Astrocyte (in vitro differentiated cells and primary cell): Measurements from ENCODE around the gene GPBAR1. TPM values are rescaled to one million over a fixed set of nuclear protein-coding genes. Genes with fewer than 3 reads are reported as not detected.
A peak's percentile ranks its signal among the peaks of the same experiment; 100 is the strongest.

Source experiments
- DNase-seq: peaks from one replicate; pipeline ENCODE4 v3.0.0-alpha.2; 2010; ENCODE audit warnings: low read depth
- FAIRE-seq: peaks from 2 replicates; lab custom pipeline; 2011; peaks lifted over from hg19 to GRCh38; lab: Jason Lieb, UNC
- H2AFZ ChIP-seq: 2 replicates; pipeline ENCODE4 v1.6.0; 2012; ENCODE audit warnings: low read depth, low read length, inconsistent platforms
- H3K27ac ChIP-seq: 2 replicates; pipeline ENCODE4 v1.5.1; 2011; ENCODE audit warnings: low read depth, low read length, inconsistent platforms
- H3K27me3 ChIP-seq: 2 replicates; pipeline ENCODE4 v1.6.0; 2011; ENCODE audit warnings: low read length, inconsistent platforms; ENCODE audit not compliant: insufficient read depth
- H3K36me3 ChIP-seq: 2 replicates; pipeline ENCODE4 v1.5.1; 2011; ENCODE audit warnings: low read length, inconsistent platforms; ENCODE audit not compliant: insufficient read depth
- H3K4me1 ChIP-seq: 2 replicates; pipeline ENCODE4 v1.5.1; 2011; ENCODE audit warnings: low read length, inconsistent platforms; ENCODE audit not compliant: insufficient read depth
- H3K4me2 ChIP-seq: 2 replicates; pipeline ENCODE4 v1.6.0; 2012; ENCODE audit warnings: low read length, inconsistent platforms
- H3K4me3 ChIP-seq: 2 replicates; pipeline ENCODE4 v1.5.1; 2011; ENCODE audit warnings: low read depth, mild to moderate bottlenecking, low read length, inconsistent platforms; ENCODE audit not compliant: insufficient read depth
- H3K79me2 ChIP-seq: 2 replicates; pipeline ENCODE4 v1.6.0; 2012; ENCODE audit warnings: mild to moderate bottlenecking, low read length, inconsistent platforms; ENCODE audit not compliant: insufficient read depth
- H3K9ac ChIP-seq: 2 replicates; pipeline ENCODE4 v1.6.0; 2012; ENCODE audit warnings: mild to moderate bottlenecking, low read length, inconsistent platforms
- H3K9me3 ChIP-seq: 2 replicates; pipeline ENCODE4 v1.5.1; 2012; ENCODE audit warnings: low read depth, mild to moderate bottlenecking, low read length, inconsistent platforms; ENCODE audit not compliant: insufficient read depth
- H4K20me1 ChIP-seq: 2 replicates; pipeline ENCODE4 v1.6.0; 2012; ENCODE audit warnings: low read length, inconsistent platforms; ENCODE audit not compliant: insufficient read depth
- H3K27ac Mint-ChIP-seq: one replicate; pipeline ENCODE4 v1.8.0; 2021; ENCODE audit warnings: mild to moderate bottlenecking, mixed read lengths; ENCODE audit not compliant: unreplicated experiment
- H3K27me3 Mint-ChIP-seq: one replicate; pipeline ENCODE4 v1.8.0; 2021; ENCODE audit warnings: low read depth, mixed read lengths; ENCODE audit not compliant: unreplicated experiment
- H3K36me3 Mint-ChIP-seq: one replicate; pipeline ENCODE4 v1.8.0; 2021; ENCODE audit warnings: low read depth, mixed read lengths; ENCODE audit not compliant: unreplicated experiment
- H3K4me1 Mint-ChIP-seq: one replicate; pipeline ENCODE4 v1.8.0; 2021; ENCODE audit warnings: low read depth, mixed read lengths; ENCODE audit not compliant: unreplicated experiment
- H3K4me3 Mint-ChIP-seq: one replicate; pipeline ENCODE4 v1.8.0; 2021; ENCODE audit warnings: mild to moderate bottlenecking, moderate library complexity, mixed read lengths; ENCODE audit not compliant: unreplicated experiment
- H3K9me3 Mint-ChIP-seq: one replicate; pipeline ENCODE4 v1.8.0; 2021; ENCODE audit warnings: mild to moderate bottlenecking, mixed read lengths; ENCODE audit not compliant: unreplicated experiment
- CTCF ChIP-seq: IDR thresholded peaks from 2 replicates; pipeline ENCODE4 v1.5.1; 2011; ENCODE audit warnings: low read depth, mild to moderate bottlenecking, inconsistent platforms, low read length, moderate library complexity; ENCODE audit not compliant: insufficient read depth
- EZH2 ChIP-seq: IDR thresholded peaks from 2 replicates; pipeline ENCODE4 v1.6.1; 2012; ENCODE audit warnings: mild to moderate bottlenecking, low read length, inconsistent platforms; ENCODE audit not compliant: insufficient read depth
- total RNA-seq: library from RNA; stranded (reverse); gene quantifications from 2 replicates; pipeline ENCODE4 v1.2.1, GENCODE V29; 2021

The GPBAR1 gene
- total RNA-seq, 1 donor from 2014 or later, result 0.70 TPM

- Histone ChIP-seq H3K27ac (no peak overlapping the region), H4K20me1 (peaks cover 23% of the 10 kb centered on the region), H3K4me1 (peaks cover 20% of the 10 kb centered on the region), H3K4me2 (no peak overlapping the region), H2AFZ (no peak overlapping the region), H3K36me3 (peaks cover 44% of the 10 kb centered on the region), H3K79me2 (peaks cover 25% of the 10 kb centered on the region), H3K9me3 (no peaks in the 10 kb centered on the region), H3K9ac (no peak overlapping the region), H3K4me3 (no peak overlapping the region), H3K27me3 (no peaks in the 10 kb centered on the region)
- Mint-ChIP-seq H3K4me1 (peaks cover 14% of the 10 kb centered on the region), H3K36me3 (peaks cover 12% of the 10 kb centered on the region), H3K9me3 (no peaks in the 10 kb centered on the region), H3K27me3 (no peaks in the 10 kb centered on the region), H3K27ac (no peak overlapping the region), H3K4me3 (no peak overlapping the region)
- DNase-seq (no peak), FAIRE-seq (no peak)
- TF ChIP-seq EZH2 (no peak), CTCF (no peak)
These were observed 17.9 kb downstream of the GPBAR1 start for GRCh38 chr2:218278531-218279360.

GRCh38 chr2:218280260-218280870 is 19.6 kb downstream of the GPBAR1 start:
- H3K36me3 Mint-ChIP-seq, result peaks cover 9% of the 10 kb centered on the region
- H3K4me1 ChIP-seq, result peaks cover 32% of the 10 kb centered on the region
- FAIRE-seq (no peak), DNase-seq (no peak)
- H3K4me2 ChIP-seq, result no peak overlapping the region
- no peak overlapping the region for H3K27ac ChIP-seq
- no peaks in the 10 kb centered on the region for H3K27me3 Mint-ChIP-seq
- H2AFZ ChIP-seq, result no peak overlapping the region
- H3K4me3 Mint-ChIP-seq, result no peak overlapping the region
- H3K9me3 Mint-ChIP-seq, result no peaks in the 10 kb centered on the region
- H3K4me3 ChIP-seq, result no peak overlapping the region
- no peaks in the 10 kb centered on the region for H3K27me3 ChIP-seq
- peak overlapping the region; percentile 29 for H3K27ac Mint-ChIP-seq
- TF ChIP-seq CTCF, result no peak
- no peak for TF ChIP-seq EZH2
- H3K36me3 ChIP-seq, result peaks cover 29% of the 10 kb centered on the region
- H3K79me2 ChIP-seq, result peaks cover 40% of the 10 kb centered on the region
- H3K9ac ChIP-seq, result no peak overlapping the region
- H4K20me1 ChIP-seq, result peaks cover 23% of the 10 kb centered on the region
- H3K9me3 ChIP-seq, result no peaks in the 10 kb centered on the region
- peaks cover 26% of the 10 kb centered on the region for H3K4me1 Mint-ChIP-seq

- H3K4me3 ChIP-seq, result no peak overlapping the region
- H3K79me2 ChIP-seq, result peaks cover 46% of the 10 kb centered on the region
- H3K9me3 Mint-ChIP-seq, result no peaks in the 10 kb centered on the region
- DNase-seq, result no peak
- no peaks in the 10 kb centered on the region for H3K27me3 Mint-ChIP-seq
- H3K9me3 ChIP-seq, result no peaks in the 10 kb centered on the region
- H3K27ac ChIP-seq, result no peak overlapping the region
- H4K20me1 ChIP-seq, result peaks cover 23% of the 10 kb centered on the region
- no peak for FAIRE-seq
- H3K27me3 ChIP-seq, result no peaks in the 10 kb centered on the region
- peaks cover 8% of the 10 kb centered on the region for H3K36me3 Mint-ChIP-seq
- H3K4me2 ChIP-seq, result no peak overlapping the region
- H3K27ac Mint-ChIP-seq, result peak overlapping the region; percentile 82
- H3K4me3 Mint-ChIP-seq, result no peak overlapping the region
- peaks cover 32% of the 10 kb centered on the region for H3K4me1 Mint-ChIP-seq
- H3K9ac ChIP-seq, result no peak overlapping the region
- H3K4me1 ChIP-seq, result peaks cover 43% of the 10 kb centered on the region
- peaks cover 21% of the 10 kb centered on the region for H3K36me3 ChIP-seq
- TF ChIP-seq EZH2 (no peak), CTCF (no peak)
- H2AFZ ChIP-seq, result no peak overlapping the region
These were observed 20.6 kb downstream of the GPBAR1 start for GRCh38 chr2:218281449-218281848.
